Upper lobe of left lung (tissue), 4 donors: ENCODE data around the gene MNAT1.
A peak's percentile ranks its signal among the peaks of the same experiment; 100 is the strongest.

Experiments
- POLR2AphosphoS5 ChIP-seq, 2 donors: sonication (generic); formaldehyde crosslinking; IDR thresholded peaks; one replicate each; pipeline ENCODE4 v1.5.1; 2017; ENCODE audit warnings: antibody characterized with exemption in 2 of 2
- TF ChIP-seq, protein P1 (sequence below), 6 experiments: fragments of 450-650 bp in 4 of 6; fragments of 200-600 bp in 2 of 6; sonication (generic) in 2 of 6; IDR thresholded peaks; one replicate each; pipeline ENCODE4 v1.5.1; 2016 to 2019; ENCODE audit warnings: antibody characterized with exemption in 6 of 6

DNA sequence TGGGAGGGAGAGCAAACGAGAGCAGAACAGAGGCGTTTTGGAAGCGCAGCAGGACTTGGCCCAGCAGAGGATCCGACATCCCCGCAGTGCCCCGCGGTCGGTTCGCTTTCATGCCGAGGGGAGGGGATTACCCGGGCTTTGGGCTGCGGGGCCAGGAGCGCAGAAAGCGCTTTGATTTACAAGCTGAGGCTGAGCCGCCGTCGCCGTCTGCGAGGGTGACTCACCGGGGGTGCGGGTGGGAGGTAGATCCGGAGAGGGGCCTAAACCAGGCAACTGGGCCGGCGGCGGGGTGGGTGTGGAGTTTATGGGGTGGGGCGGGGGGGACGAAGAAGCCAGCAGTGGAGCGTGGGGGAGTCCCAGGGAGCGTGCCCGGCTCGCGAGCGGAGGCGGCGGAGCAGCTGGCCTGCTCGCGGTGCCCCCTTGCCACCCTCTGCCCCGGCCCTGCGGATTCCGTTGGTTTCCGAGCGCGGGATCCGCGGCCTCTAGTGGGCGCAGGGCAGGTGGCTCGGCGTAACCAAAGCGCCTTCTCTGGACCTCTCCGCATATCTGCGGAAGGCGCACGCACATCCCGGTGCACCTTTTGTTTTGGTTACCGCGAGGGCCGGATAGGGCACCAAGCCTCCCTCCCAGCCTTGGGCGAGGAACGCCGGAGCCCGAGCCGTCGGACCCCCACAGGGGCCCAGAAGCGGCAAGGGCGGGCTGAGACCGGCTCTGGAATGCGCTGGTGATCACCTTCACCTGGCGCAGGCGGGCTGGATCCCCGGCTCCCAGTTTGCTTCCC is 13.0 kb upstream of the MNAT1 start:
- TF ChIP-seq POLR2AphosphoS5 (IDR thresholded peaks at IDR 0.05), result no peak
- TF ChIP-seq, protein P1, sequence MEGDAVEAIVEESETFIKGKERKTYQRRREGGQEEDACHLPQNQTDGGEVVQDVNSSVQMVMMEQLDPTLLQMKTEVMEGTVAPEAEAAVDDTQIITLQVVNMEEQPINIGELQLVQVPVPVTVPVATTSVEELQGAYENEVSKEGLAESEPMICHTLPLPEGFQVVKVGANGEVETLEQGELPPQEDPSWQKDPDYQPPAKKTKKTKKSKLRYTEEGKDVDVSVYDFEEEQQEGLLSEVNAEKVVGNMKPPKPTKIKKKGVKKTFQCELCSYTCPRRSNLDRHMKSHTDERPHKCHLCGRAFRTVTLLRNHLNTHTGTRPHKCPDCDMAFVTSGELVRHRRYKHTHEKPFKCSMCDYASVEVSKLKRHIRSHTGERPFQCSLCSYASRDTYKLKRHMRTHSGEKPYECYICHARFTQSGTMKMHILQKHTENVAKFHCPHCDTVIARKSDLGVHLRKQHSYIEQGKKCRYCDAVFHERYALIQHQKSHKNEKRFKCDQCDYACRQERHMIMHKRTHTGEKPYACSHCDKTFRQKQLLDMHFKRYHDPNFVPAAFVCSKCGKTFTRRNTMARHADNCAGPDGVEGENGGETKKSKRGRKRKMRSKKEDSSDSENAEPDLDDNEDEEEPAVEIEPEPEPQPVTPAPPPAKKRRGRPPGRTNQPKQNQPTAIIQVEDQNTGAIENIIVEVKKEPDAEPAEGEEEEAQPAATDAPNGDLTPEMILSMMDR (IDR thresholded peaks at IDR 0.05), result peak in 3 of 6 experiments; percentile 20 to 36 (median 25)
